Epithelial cell of esophagus (primary cell): Measurements from ENCODE around the gene ENG.

Source experiments
- DNase-seq: peaks from one replicate; pipeline ENCODE4 v3.0.0; 2010; ENCODE audit warnings: low read depth
- H3K4me3 ChIP-seq: 2 replicates; pipeline ENCODE4 v1.5.1; 2011; ENCODE audit warnings: mild to moderate bottlenecking, low read length, control low read depth
- CTCF ChIP-seq: IDR thresholded peaks from 2 replicates; pipeline ENCODE4 v1.5.1; 2011; ENCODE audit warnings: low read depth, mild to moderate bottlenecking, low read length, control low read depth, inconsistent platforms; ENCODE audit not compliant: insufficient read depth; ENCODE audit errors: missing control alignments

Gene ENG

GRCh38 chr9:127771570-127772189 lies 82.8 kb downstream of the ENG start:
- H3K4me3 ChIP-seq = peak overlapping the region; percentile 21
- no peak for DNase-seq
- TF ChIP-seq CTCF = no peak

- TF ChIP-seq CTCF = no peak
- H3K4me3 ChIP-seq = peak overlapping the region; percentile 34
- DNase-seq = peak; percentile 99
Measured at GRCh38 chr9:127770905-127771569, 83.4 kb downstream of the ENG start.

- DNase-seq = no peak
- no peak for TF ChIP-seq CTCF
- H3K4me3 ChIP-seq = no peak overlapping the region
Measured at GRCh38 chr9:127770583-127770904, 83.9 kb downstream of the ENG start.

- DNase-seq = no peak
- TF ChIP-seq CTCF = no peak
- no peak overlapping the region for H3K4me3 ChIP-seq
Measured at GRCh38 chr9:127769929-127770582, 84.4 kb downstream of the ENG start.

GRCh38 chr9:127769101-127769500 lies 85.4 kb downstream of the ENG start:
- no peak for TF ChIP-seq CTCF
- no peak overlapping the region for H3K4me3 ChIP-seq
- DNase-seq = no peak

GRCh38 chr9:127768698-127769097 lies 85.8 kb downstream of the ENG start:
- TF ChIP-seq CTCF = no peak
- no peak for DNase-seq
- H3K4me3 ChIP-seq = no peak overlapping the region
